Heart left ventricle (tissue), 16 donors: ENCODE data around the gene IARS1. TPM values are rescaled to one million over a fixed set of nuclear protein-coding genes. Genes with fewer than 3 reads are reported as not detected.

ENCODE experiments used
- ATAC-seq, 4 donors: fragments of 200-7000 bp; cut with Tn5 transposase; one replicate each; pipeline ENCODE4 v1.9.1; 2020 to 2022; ENCODE audit warnings: moderate library complexity in 4 of 4, mild to moderate bottlenecking in 3 of 4, moderate number of reproducible peaks in 1 of 4
- DNase-seq, 5 donors: peaks; one replicate each; pipeline ENCODE4 v3.0.0-alpha.2; 2020
- H3K27ac ChIP-seq, 12 donors: fragments of 200-600 bp; sonication (generic) in 4 of 12; one replicate each; pipeline versions ENCODE4 v1.5.0 to v1.8.0; 2016 to 2022; ENCODE audit warnings: mild to moderate bottlenecking in 2 of 12
- H3K27me3 ChIP-seq, 9 donors: fragments of 200-600 bp; sonication (generic) in 2 of 9; one replicate each; pipeline versions ENCODE4 v1.5.1 to v1.8.0; 2016 to 2022; ENCODE audit warnings: mild to moderate bottlenecking in 3 of 9
- H3K36me3 ChIP-seq, 9 donors: fragments of 200-600 bp; sonication (generic) in 2 of 9; one replicate each; pipeline versions ENCODE4 v1.5.0 to v1.8.0; 2018 to 2022; ENCODE audit warnings: mild to moderate bottlenecking in 2 of 9
- H3K4me1 ChIP-seq, 12 donors: fragments of 200-600 bp; sonication (generic) in 4 of 12; one replicate each; pipeline versions ENCODE4 v1.5.0 to v1.8.0; 2016 to 2022; ENCODE audit warnings: mild to moderate bottlenecking in 3 of 12
- H3K4me3 ChIP-seq, 12 donors: fragments of 200-600 bp; sonication (generic) in 4 of 12; one replicate each; pipeline versions ENCODE4 v1.5.0 to v1.8.0; 2017 to 2022; ENCODE audit warnings: mild to moderate bottlenecking in 9 of 12, moderate library complexity in 4 of 12
- H3K9me3 ChIP-seq, 12 donors: fragments of 200-600 bp; sonication (generic) in 4 of 12; one replicate each; pipeline versions ENCODE4 v1.5.0 to v1.8.0; 2016 to 2022; ENCODE audit warnings: mild to moderate bottlenecking in 1 of 12
- POLR2A ChIP-seq, 2 donors: fragments of 450-650 bp; IDR thresholded peaks; one replicate each; pipeline ENCODE4 v1.6.1; 2017; ENCODE audit warnings: antibody characterized with exemption in 2 of 2, mild to moderate bottlenecking in 2 of 2, moderate library complexity in 2 of 2
- WGBS, 4 donors: extraction: QIAGEN DNeasy Blood & Tissue Kit in 2 of 4; methylation state at CpG; one replicate each; pipeline versions ENCODE4 v1.1.5 to v1.1.7; 2013 to 2018; 5-methylcytosine and 5-hydroxymethylcytosine counted together
- intact Hi-C, 10 donors: fragments of 100-400 bp; cut with DNase I; formaldehyde crosslinking; loops; one replicate each; pipeline versions ENCODE4 v1.11.1 to v1.14.2; 2022
- polyA plus RNA-seq, 2 donors: library from polyadenylated mRNA; stranded (reverse); fragments of 200-250 nt; gene quantifications; one replicate each; pipeline ENCODE4 v1.2.3, GENCODE V29; 2013
- total RNA-seq, 9 donors: library from RNA; depleted of rRNA in 2 of 9; stranded (reverse); fragments of >200 nt in 2 of 9; fragmentation: NEBNext Ultra II Directional in 3 of 9; extraction: Animal tissue kit (Norgen Biotek cat#: 25700) in 3 of 9; gene quantifications; one replicate each; pipeline versions ENCODE4 v1.1.0 to v1.2.4, GENCODE V29; 2016 to 2023
- TF ChIP-seq, protein P1 (sequence below), 12 donors: fragments of 200-600 bp; sonication (generic) in 4 of 12; IDR thresholded peaks; one replicate each; pipeline versions ENCODE4 v1.5.0 to v1.8.0; 2018 to 2022; ENCODE audit warnings: antibody characterized with exemption in 12 of 12, mild to moderate bottlenecking in 5 of 12
- donor health status: ischemic (EF 13 %, LVEDD 7.1; RV severe dilation, severe dysfunction).
- donor health status: healthy with polysubstance abuse.
- donor health status: DM: no; HTN: yes; CAD: no.
- donor health status: DM: no; HTN: no; CAD: no.
- donor health status: ischemic (EF 25% LVEDD 6.9; RV normal size, moderate dysfunction).
- donor health status: ischemic (EF 25% LVEDD 5.7; RV mildly dilated, moderate dysfunction).
- donor health status: healthy.
- donor health status: DM: yes; HTN: yes; CAD: no.
- donor health status: ischemic (EF 35%, LVEDD 5.7; RV mildly dilated, moderate dysfunction).
- donor health status: nonischemic (EF 11% LVEDD 7.7; RV severe dilation, severe dysfunction).
- donor health status: DM: yes; HTN: yes; CAD: no.
- donor health status: PGD.
- donor health status: ischemic (EF 29% LVEDD 5.4; RV normal size, mild dysfunction).
- donor health status: nonischemic (EF 23%, LVEDD 6.1; RV moderate dilation, normal function).

IARS1 gene
- total and polyA plus RNA-seq, 11 donors: 9.0 to 97.5 (median 68.1) TPM

DNA sequence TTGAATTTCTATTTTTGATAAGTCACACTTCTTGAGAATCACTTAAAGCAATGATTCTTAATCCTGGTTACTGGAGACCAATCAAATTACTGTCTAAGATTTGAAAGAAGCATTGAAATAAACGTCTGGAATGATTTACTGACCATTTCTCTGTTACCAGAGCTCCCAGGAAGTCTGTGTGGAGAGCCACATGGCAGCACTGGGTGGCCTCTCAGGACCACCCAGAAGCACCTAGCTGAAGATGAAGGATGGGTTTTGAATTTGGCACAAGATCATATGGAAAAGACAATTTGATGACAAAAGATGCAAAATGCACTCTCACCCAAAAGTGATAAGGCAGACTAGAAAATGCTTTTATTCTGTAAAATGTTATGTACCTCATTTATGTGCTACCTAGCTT is 30.4 kb downstream of the IARS1 start:
- Histone ChIP-seq H3K27me3 (no peaks in the 10 kb centered on the region), H3K4me3 (no peak overlapping the region), H3K9me3 (no peaks in the 10 kb centered on the region), H3K36me3 (peaks cover 11 to 100% (median 100%) of the 10 kb centered on the region in 9 donors), H3K27ac (no peak overlapping the region), H3K4me1 (no peaks in the 10 kb centered on the region)
- DNase-seq (no peak), ATAC-seq (no peak)
- no peak for TF ChIP-seq POLR2A (IDR thresholded peaks at IDR 0.05)
- TF ChIP-seq, protein P1, sequence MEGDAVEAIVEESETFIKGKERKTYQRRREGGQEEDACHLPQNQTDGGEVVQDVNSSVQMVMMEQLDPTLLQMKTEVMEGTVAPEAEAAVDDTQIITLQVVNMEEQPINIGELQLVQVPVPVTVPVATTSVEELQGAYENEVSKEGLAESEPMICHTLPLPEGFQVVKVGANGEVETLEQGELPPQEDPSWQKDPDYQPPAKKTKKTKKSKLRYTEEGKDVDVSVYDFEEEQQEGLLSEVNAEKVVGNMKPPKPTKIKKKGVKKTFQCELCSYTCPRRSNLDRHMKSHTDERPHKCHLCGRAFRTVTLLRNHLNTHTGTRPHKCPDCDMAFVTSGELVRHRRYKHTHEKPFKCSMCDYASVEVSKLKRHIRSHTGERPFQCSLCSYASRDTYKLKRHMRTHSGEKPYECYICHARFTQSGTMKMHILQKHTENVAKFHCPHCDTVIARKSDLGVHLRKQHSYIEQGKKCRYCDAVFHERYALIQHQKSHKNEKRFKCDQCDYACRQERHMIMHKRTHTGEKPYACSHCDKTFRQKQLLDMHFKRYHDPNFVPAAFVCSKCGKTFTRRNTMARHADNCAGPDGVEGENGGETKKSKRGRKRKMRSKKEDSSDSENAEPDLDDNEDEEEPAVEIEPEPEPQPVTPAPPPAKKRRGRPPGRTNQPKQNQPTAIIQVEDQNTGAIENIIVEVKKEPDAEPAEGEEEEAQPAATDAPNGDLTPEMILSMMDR (IDR thresholded peaks at IDR 0.05): no peak
- intact Hi-C loops: no loop called here
- WGBS, 4 donors: 54 to 67% (median 57%) methylated on average over 1 of the region's 1 CpG

DNA sequence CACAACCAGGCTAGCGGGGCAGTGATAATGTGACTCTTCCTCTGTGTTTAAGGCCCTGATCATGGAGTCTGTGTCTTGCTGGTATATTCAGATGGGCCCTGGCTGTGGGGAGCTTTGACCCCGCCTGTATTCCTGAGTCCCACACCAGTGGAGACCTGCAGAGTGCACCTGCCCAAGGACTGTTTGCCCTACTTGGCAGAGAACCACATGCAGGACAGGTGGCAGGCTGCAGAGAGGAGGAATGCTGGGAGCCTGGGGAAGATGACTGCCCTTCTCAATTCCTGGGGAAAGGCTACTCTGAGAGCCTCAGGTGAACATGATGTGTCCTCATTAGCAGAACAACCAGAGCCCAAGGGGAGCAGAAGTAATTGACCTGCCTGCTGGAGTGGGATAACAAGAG is 36.2 kb downstream of the IARS1 start:
- peaks cover 10 to 100% (median 100%) of the 10 kb centered on the region in 9 donors for H3K36me3 ChIP-seq

DNA sequence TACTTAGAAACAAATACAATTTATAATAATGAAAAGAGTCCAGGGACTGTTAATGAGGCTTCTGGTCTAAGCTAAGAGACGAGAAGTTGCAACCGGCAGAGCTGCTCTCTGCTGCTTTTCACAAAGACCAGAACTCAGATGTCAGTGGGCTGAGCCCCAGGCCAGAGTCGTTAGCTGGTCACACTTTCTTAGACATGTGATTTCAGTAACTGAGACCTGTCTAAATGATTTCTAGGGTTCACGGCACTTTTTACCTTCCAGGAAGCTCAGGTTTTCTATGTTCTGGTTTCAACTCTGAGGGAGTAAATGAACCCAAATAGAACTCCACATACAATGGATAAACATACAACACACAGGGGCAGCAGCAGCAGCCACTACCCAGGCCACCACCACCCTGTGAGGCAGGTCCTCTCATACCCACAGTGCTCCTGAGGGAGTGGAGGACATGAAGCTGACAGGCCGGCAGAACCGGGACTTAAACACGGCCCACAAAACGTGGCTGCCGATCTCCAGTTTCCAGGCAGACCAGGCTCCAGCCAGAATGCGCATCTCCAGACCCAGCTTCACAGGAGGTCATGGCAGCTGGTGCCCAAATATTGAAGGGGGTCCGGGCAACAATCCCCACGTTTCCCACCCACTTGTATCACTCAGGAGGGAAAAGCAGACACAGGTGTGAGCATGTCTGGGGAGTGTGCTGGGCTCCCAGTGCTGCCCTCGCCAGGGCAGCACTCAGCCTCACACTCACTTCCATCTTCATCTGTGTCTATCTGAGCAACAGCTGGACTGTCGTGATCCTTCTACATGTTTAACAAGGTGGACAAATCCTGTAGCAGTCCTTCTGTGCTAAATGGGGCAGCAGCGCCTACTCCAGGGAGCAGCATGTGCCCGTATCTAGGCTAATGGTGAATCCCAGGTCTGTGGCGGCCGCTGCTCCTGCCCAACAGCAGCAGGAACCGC is 38.8 kb downstream of the IARS1 start:
- Histone ChIP-seq H3K36me3 (peaks cover 10 to 100% (median 100%) of the 10 kb centered on the region in 9 donors), H3K9me3 (no peaks in the 10 kb centered on the region), H3K27ac (no peak overlapping the region), H3K27me3 (no peaks in the 10 kb centered on the region), H3K4me3 (no peak overlapping the region), H3K4me1 (no peaks in the 10 kb centered on the region)
- WGBS, 4 donors: 84 to 88% (median 86%) methylated on average over 18 to 19 of the region's 19 CpGs
- intact Hi-C loops: loop anchor here in 1 of 10 donors (10.0 kb wide), 1 partner anchor 50 kb away; no protein-coding TSS in a partner anchor
- TF ChIP-seq, protein P1 (IDR thresholded peaks at IDR 0.05): no peak
- TF ChIP-seq POLR2A (IDR thresholded peaks at IDR 0.05): no peak
- ATAC-seq: no peak
- no peak for DNase-seq

More for the DNA sequence above, 36.2 kb downstream of the IARS1 start:
- intact Hi-C loops: loop anchor here in 1 of 10 donors (10.0 kb wide), 1 partner anchor 47 kb away; no protein-coding TSS in a partner anchor
- TF ChIP-seq POLR2A (IDR thresholded peaks at IDR 0.05): no peak
- TF ChIP-seq, protein P1 (IDR thresholded peaks at IDR 0.05): no peak
- Histone ChIP-seq H3K4me1 (no peaks in the 10 kb centered on the region), H3K4me3 (no peak overlapping the region), H3K9me3 (no peaks in the 10 kb centered on the region), H3K27me3 (no peaks in the 10 kb centered on the region), H3K27ac (no peak overlapping the region)
- WGBS, 4 donors: 94 to 100% (median 98%) methylated on average over 2 of the region's 2 CpGs
- ATAC-seq (no peak), DNase-seq (no peak)

DNA sequence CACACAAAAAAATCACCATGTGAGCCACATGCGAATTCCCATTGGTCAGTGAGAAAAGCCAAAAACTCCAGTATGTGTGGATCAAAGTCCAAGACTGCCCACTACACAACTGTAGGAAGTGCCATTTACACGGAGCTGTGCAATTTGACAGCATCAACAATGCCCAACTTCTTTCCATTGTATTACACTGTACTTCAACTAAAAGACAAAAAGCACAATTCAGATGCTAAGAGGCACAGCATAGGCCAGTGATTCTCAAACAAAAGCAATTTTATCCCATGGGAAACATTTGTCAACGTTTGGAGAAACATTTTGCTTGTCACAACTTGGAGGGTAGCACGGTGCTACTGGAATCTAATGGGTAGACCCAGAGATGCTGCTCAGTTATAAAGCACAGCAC is 39.8 kb downstream of the IARS1 start:
- H3K9me3 ChIP-seq: no peaks in the 10 kb centered on the region
- H3K27me3 ChIP-seq: no peaks in the 10 kb centered on the region
- H3K4me3 ChIP-seq: no peak overlapping the region
- no peak overlapping the region for H3K27ac ChIP-seq
- DNase-seq: no peak
- TF ChIP-seq, protein P1 (IDR thresholded peaks at IDR 0.05): no peak
- no peak for TF ChIP-seq POLR2A (IDR thresholded peaks at IDR 0.05)
- WGBS, 4 donors: 59 to 78% (median 69%) methylated on average over 4 of the region's 4 CpGs
- H3K36me3 ChIP-seq: peaks cover 4 to 100% (median 100%) of the 10 kb centered on the region in 9 donors
- no peaks in the 10 kb centered on the region for H3K4me1 ChIP-seq
- ATAC-seq: no peak
- intact Hi-C loops: loop anchor here in 1 of 10 donors (10.0 kb wide), 1 partner anchor 51 kb away; no protein-coding TSS in a partner anchor
